Transverse colon (tissue), 3 donors: Measurements from ENCODE around the gene PLK4.

Source experiments
- CTCF ChIP-seq, 5 experiments: fragments of 200-600 bp in 3 of 5; fragments of 450-650 bp in 2 of 5; sonication (generic) in 3 of 5; IDR thresholded peaks; 1 replicate in 2 of 5; 2 replicates in 3 of 5; pipeline ENCODE4 v1.5.1; 2016 to 2017; ENCODE audit warnings: antibody characterized with exemption in 5 of 5, inconsistent platforms in 3 of 5, mild to moderate bottlenecking in 2 of 5, moderate library complexity in 1 of 5
- EP300 ChIP-seq: sonication (generic); formaldehyde crosslinking; IDR thresholded peaks from one replicate; pipeline ENCODE4 v1.6.1; 2017; ENCODE audit warnings: antibody characterized with exemption, low read depth
- POLR2A ChIP-seq: fragments of 450-650 bp; IDR thresholded peaks from one replicate; pipeline ENCODE4 v1.6.1; 2016; ENCODE audit warnings: antibody characterized with exemption, mild to moderate bottlenecking, moderate library complexity

GRCh38 chr4:127844601-127845116 lies 36.0 kb upstream of the PLK4 start:
- TF ChIP-seq CTCF (IDR thresholded peaks at IDR 0.05) = no peak
- TF ChIP-seq POLR2A = no peak
- no peak for TF ChIP-seq EP300
